Mesothelial cell of epicardium (in vitro differentiated cells): ENCODE data around the gene TRERF1. TPM values are rescaled to one million over a fixed set of nuclear protein-coding genes. Genes with fewer than 3 reads are reported as not detected.
"Not testable (repeated sequence)": the region's sequence is repeated elsewhere in the genome, so short reads cannot be mapped to it uniquely, and the experiment has no call there.

ENCODE experiments used
- DNase-seq, 2 experiments: peaks; one replicate each; pipeline ENCODE4 v3.0.0; 2021; ENCODE audit warnings: low spot score in 2 of 2; ENCODE audit not compliant: unreplicated experiment in 2 of 2
- H3K27ac Mint-ChIP-seq: 2 replicates; pipeline ENCODE4 v1.8.0; 2021; ENCODE audit warnings: mixed read lengths
- H3K27me3 Mint-ChIP-seq: 2 replicates; pipeline ENCODE4 v1.8.0; 2021; ENCODE audit warnings: low read depth, mixed read lengths
- H3K36me3 Mint-ChIP-seq: 2 replicates; pipeline ENCODE4 v1.8.0; 2021; ENCODE audit warnings: mixed read lengths
- H3K4me1 Mint-ChIP-seq: 2 replicates; pipeline ENCODE4 v1.8.0; 2021; ENCODE audit warnings: mixed read lengths
- H3K4me3 Mint-ChIP-seq: 2 replicates; pipeline ENCODE4 v1.8.0; 2021; ENCODE audit warnings: mild to moderate bottlenecking, moderate library complexity, mixed read lengths
- H3K9me3 Mint-ChIP-seq: 2 replicates; pipeline ENCODE4 v1.8.0; 2021; ENCODE audit warnings: mixed read lengths
- CTCF ChIP-seq: fragments of 200-600 bp; sonication (generic); IDR thresholded peaks from one replicate; pipeline ENCODE4 v1.5.0; 2021; ENCODE audit warnings: antibody characterized with exemption; ENCODE audit not compliant: unreplicated experiment
- total RNA-seq: library from RNA; stranded (reverse); gene quantifications from 3 replicates; pipeline ENCODE4 v1.2.1, GENCODE V29; 2021

Gene TRERF1
- total RNA-seq, 1 donor from 2014 or later = 19.8 TPM

- peaks cover 55% of the 10 kb centered on the region for H3K4me1 Mint-ChIP-seq
- no peaks in the 10 kb centered on the region for H3K27me3 Mint-ChIP-seq
- no peak overlapping the region for H3K4me3 Mint-ChIP-seq
- no peaks in the 10 kb centered on the region for H3K9me3 Mint-ChIP-seq
- no peak for TF ChIP-seq CTCF
- DNase-seq = no peak
- peak overlapping the region; percentile 77 for H3K27ac Mint-ChIP-seq
- H3K36me3 Mint-ChIP-seq = peaks cover 8% of the 10 kb centered on the region
Measured at GRCh38 chr6:42448391-42448790, 3.3 kb downstream of the TRERF1 start.

GRCh38 chr6:42446996-42447395, 4.7 kb downstream of the TRERF1 start:
- DNase-seq = no peak
- Mint-ChIP-seq H3K36me3 (peaks cover 8% of the 10 kb centered on the region), H3K9me3 (no peaks in the 10 kb centered on the region), H3K27me3 (no peaks in the 10 kb centered on the region), H3K27ac (peak overlapping the region; percentile 58), H3K4me3 (no peak overlapping the region), H3K4me1 (peaks cover 65% of the 10 kb centered on the region)
- TF ChIP-seq CTCF = no peak

- Mint-ChIP-seq H3K36me3 (peaks cover 8% of the 10 kb centered on the region), H3K4me1 (peaks cover 71% of the 10 kb centered on the region), H3K27me3 (no peaks in the 10 kb centered on the region), H3K27ac (no peak overlapping the region), H3K9me3 (no peaks in the 10 kb centered on the region), H3K4me3 (no peak overlapping the region)
- DNase-seq = no peak
- no peak for TF ChIP-seq CTCF
Measured at GRCh38 chr6:42446370-42446769, 5.4 kb downstream of the TRERF1 start.

GRCh38 chr6:42445955-42446354, 5.8 kb downstream of the TRERF1 start:
- H3K36me3 Mint-ChIP-seq, DNase-seq, H3K4me3 Mint-ChIP-seq, H3K9me3 Mint-ChIP-seq, H3K27ac Mint-ChIP-seq, H3K27me3 Mint-ChIP-seq: not testable (repeated sequence)
- peaks cover 72% of the 10 kb centered on the region for H3K4me1 Mint-ChIP-seq

GRCh38 chr6:42443312-42444060, 8.2 kb downstream of the TRERF1 start:
- H3K27ac Mint-ChIP-seq = peak overlapping the region; percentile 72
- DNase-seq = no peak
- peak overlapping the region; percentile 28 for H3K4me3 Mint-ChIP-seq
- no peaks in the 10 kb centered on the region for H3K27me3 Mint-ChIP-seq
- peaks cover 70% of the 10 kb centered on the region for H3K4me1 Mint-ChIP-seq
- TF ChIP-seq CTCF = no peak
- H3K36me3 Mint-ChIP-seq = peaks cover 8% of the 10 kb centered on the region
- no peaks in the 10 kb centered on the region for H3K9me3 Mint-ChIP-seq

GRCh38 chr6:42441697-42442081, 10.0 kb downstream of the TRERF1 start:
- Mint-ChIP-seq H3K36me3 (peaks cover 2% of the 10 kb centered on the region), H3K9me3 (no peaks in the 10 kb centered on the region), H3K4me1 (peaks cover 62% of the 10 kb centered on the region), H3K27ac (peak overlapping the region; percentile 98), H3K27me3 (no peaks in the 10 kb centered on the region), H3K4me3 (peak overlapping the region; percentile 63)
- no peak for DNase-seq
- TF ChIP-seq CTCF = no peak
